ENCODE measurements around the gene CLIC5.

DNA sequence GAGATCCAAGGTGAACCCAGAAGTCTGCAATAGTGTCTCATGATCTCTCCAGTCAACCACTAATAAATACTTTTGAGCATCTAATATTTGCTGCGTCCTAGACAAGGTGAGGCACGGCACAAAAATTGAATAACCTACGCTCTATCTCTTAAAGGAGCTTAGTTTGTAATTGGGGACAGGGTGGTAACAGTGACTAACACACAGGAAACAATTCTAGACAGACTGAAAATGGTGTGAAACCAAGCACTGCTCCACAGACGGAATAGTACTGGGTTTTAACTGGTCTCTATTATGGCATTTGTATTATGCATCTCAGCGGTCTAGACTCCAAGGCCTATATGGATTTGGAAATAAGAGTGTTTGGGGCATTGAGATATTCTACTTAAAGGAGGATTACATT, 120.1 kb downstream of the CLIC5 start:
- TF ChIP-seq POLR2A (IDR thresholded peaks at IDR 0.05) (no peak), CTCF (IDR thresholded peaks at IDR 0.05) (no peak)
